GM12892 (cell line): ENCODE results near the gene CDKL4.

ENCODE experiments used
- POLR2A ChIP-seq: IDR thresholded peaks from 2 replicates; pipeline ENCODE4 v1.6.1; 2011; ENCODE audit warnings: low read depth, low read length, control low read depth
- POLR2AphosphoS5 ChIP-seq: IDR thresholded peaks from 2 replicates; pipeline ENCODE4 v1.6.1; 2011; ENCODE audit warnings: low read depth, low read length, control low read depth

- TF ChIP-seq POLR2AphosphoS5: no peak
- TF ChIP-seq POLR2A: no peak
Observed at GRCh38 chr2:39127973-39128372, 115.8 kb downstream of the CDKL4 start.
